PC-3 (cell line): ENCODE measurements around the gene KRT1.

Source experiments
- EZH2 ChIP-seq: fragments of 300-600 bp; sonication (generic); IDR thresholded peaks from one replicate; pipeline ENCODE4 v1.6.1; 2017; ENCODE audit warnings: antibody characterized with exemption, mild to moderate bottlenecking, low read length; ENCODE audit not compliant: unreplicated experiment
- TF ChIP-seq, protein P1 (sequence below): fragments of 300-600 bp; sonication (generic); conservative IDR thresholded peaks from 2 replicates; pipeline ENCODE4 v1.5.1; 2017; ENCODE audit warnings: antibody characterized with exemption, low read depth, mild to moderate bottlenecking, low read length

- TF ChIP-seq, protein P1, sequence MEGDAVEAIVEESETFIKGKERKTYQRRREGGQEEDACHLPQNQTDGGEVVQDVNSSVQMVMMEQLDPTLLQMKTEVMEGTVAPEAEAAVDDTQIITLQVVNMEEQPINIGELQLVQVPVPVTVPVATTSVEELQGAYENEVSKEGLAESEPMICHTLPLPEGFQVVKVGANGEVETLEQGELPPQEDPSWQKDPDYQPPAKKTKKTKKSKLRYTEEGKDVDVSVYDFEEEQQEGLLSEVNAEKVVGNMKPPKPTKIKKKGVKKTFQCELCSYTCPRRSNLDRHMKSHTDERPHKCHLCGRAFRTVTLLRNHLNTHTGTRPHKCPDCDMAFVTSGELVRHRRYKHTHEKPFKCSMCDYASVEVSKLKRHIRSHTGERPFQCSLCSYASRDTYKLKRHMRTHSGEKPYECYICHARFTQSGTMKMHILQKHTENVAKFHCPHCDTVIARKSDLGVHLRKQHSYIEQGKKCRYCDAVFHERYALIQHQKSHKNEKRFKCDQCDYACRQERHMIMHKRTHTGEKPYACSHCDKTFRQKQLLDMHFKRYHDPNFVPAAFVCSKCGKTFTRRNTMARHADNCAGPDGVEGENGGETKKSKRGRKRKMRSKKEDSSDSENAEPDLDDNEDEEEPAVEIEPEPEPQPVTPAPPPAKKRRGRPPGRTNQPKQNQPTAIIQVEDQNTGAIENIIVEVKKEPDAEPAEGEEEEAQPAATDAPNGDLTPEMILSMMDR, result no peak
- TF ChIP-seq EZH2, result no peak
Measured at GRCh38 chr12:52670506-52670905, 9.7 kb downstream of the KRT1 start.
